Activated CD8-positive, alpha-beta memory T cell treated with anti-CD3 and anti-CD28 coated beads, Interleukin-2, amount 10 ng/mL, durations not matched to agents 7 days and 5 days (primary cell): ENCODE results near the gene REEP2. TPM values are rescaled to one million over a fixed set of nuclear protein-coding genes. Genes with fewer than 3 reads are reported as not detected.

Source experiments
- total RNA-seq, 2 experiments: library from RNA; stranded (reverse); gene quantifications; one replicate each; pipeline ENCODE4 v1.2.3, GENCODE V29; 2021

Gene REEP2
- total RNA-seq, 2 experiments from 2014 or later, result 1.7 to 5.4 TPM

Other genes starting within 250 kb of the REEP2 start
- gene CDC23, start 225.7 kb upstream of the REEP2 start, total RNA-seq, result 10 to 100 TPM; 37.0 to 42.7 TPM
- under 1 TPM; 0.15 to 0.19 TPM for gene GFRA3, start 164.4 kb upstream of the REEP2 start, total RNA-seq
- gene CDC25C, start 107.3 kb upstream of the REEP2 start, total RNA-seq, result 10 to 100 TPM; 14.9 to 21.3 TPM
- 10 to 100 TPM; 30.5 to 33.5 TPM for gene FAM53C, start 100.8 kb upstream of the REEP2 start, total RNA-seq
- gene KDM3B, start 86.4 kb upstream of the REEP2 start, total RNA-seq, result 10 to 100 TPM; 57.4 to 60.5 TPM
- 10 to 100 TPM; 10.0 to 10.7 TPM for gene EGR1, start 26.4 kb downstream of the REEP2 start, total RNA-seq
- gene ETF1, start 104.2 kb downstream of the REEP2 start, total RNA-seq, result 100 to 1,000 TPM in 1 of 2 experiments, 10 to 100 TPM in 1; 92.2 to 134 TPM
- gene HSPA9, start 136.3 kb downstream of the REEP2 start, total RNA-seq, result 100 to 1,000 TPM; 208 to 309 TPM